Hepatocyte (in vitro differentiated cells): ENCODE results near the gene PIP5K1C.

Experiments used
- CTCF ChIP-seq: fragments of 200-600 bp; sonication (generic); IDR thresholded peaks from 2 replicates; pipeline ENCODE4 v1.5.1; 2016; ENCODE audit warnings: antibody characterized with exemption, mild to moderate bottlenecking; ENCODE audit not compliant: poor library complexity
- EZH2 ChIP-seq: fragments of 200-600 bp; sonication (generic); IDR thresholded peaks from 2 replicates; pipeline ENCODE4 v1.6.1; 2016; ENCODE audit warnings: antibody characterized with exemption, mild to moderate bottlenecking, borderline replicate concordance

- TF ChIP-seq CTCF (no peak), EZH2 (no peak)
Observed at GRCh38 chr19:3691372-3691716, 8.9 kb downstream of the PIP5K1C start.
